HG03520 (cell line): ENCODE measurements around the gene CLEC5A.
"Not testable (repeated sequence)": the region's sequence is repeated elsewhere in the genome, so short reads cannot be mapped to it uniquely, and the experiment has no call there.

Source experiments
- ATAC-seq: cut with Tn5 transposase; IDR thresholded peaks from one replicate; pipeline ENCODE4 v1.9.1; 2021; ENCODE audit warnings: mild to moderate bottlenecking, moderate library complexity; ENCODE audit not compliant: unreplicated experiment

The CLEC5A gene

DNA sequence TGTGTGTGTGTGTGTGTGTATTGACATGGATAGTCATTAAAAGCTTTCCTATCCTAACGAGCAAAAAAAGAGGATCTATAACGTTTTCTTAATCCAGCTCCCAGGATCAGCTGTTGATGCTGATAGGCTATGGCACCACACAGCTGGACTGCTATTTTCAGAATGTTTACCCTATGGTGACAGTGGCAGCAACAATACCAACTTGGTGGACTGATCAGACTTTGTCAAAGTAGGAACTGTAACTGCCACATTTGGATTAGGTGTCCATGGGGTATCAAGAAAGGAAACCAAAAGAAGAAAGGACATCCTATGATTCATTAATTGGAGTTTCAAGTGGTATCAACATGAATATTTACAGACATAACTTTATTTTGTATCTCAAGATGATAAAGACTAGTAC lies 2.7 kb upstream of the CLEC5A start:
- no peak for ATAC-seq

DNA sequence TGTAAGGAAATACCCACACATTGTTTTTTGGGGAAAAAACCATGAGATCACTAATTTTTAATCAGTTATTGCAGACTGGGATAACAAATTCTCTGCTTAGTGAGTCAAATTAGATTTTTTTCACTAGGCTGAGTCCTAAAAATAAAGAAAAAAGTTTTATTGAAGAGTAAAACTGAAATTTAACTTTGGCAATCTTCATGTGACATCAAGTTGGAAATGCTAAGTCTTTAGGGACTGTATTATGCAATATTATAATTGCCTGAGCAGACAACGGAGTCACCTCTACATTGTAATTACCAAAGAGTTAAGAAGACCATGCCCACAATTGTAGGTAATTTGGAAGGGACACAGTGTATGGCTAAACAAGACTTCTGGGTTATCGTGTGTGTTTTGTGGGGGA lies 2.2 kb upstream of the CLEC5A start:
- no peak for ATAC-seq

DNA sequence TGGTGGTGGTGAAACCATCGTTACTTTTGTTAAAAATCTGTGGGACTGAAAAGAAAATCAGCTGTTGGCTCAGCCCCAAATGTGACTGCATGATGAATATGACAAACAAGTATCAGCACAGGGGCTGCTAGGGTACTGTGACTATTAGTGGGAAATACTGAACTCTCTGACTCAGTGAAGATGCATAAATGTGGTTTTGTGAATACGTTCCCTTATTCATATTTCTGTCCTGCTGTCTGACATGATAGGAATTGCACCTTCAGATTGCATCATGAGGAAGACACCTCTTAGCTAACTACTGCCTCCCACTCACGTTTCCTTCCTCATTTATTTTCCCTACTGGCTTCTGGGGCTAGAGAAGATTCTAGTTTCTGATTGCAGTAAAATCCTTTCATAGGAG lies 1.4 kb downstream of the CLEC5A start:
- no peak for ATAC-seq

DNA sequence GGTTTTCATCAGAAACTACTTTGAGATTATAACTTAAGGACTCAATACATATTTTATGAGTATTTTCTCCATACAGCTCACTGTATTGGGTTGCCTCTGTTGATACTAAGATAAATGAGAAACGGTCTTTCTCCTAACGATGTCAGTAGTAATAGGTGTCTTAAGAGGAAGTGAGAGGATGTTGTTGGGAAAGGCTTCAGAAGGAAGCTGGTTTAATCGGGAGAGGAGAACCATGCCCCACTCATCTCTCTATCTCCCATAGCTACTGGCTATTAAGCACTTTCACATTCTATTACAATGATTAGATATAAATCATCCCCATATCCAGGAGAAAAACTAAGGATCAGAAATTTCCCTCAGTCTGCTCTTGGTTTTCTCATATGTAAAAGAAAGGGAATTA lies 2.0 kb downstream of the CLEC5A start:
- ATAC-seq: no peak

DNA sequence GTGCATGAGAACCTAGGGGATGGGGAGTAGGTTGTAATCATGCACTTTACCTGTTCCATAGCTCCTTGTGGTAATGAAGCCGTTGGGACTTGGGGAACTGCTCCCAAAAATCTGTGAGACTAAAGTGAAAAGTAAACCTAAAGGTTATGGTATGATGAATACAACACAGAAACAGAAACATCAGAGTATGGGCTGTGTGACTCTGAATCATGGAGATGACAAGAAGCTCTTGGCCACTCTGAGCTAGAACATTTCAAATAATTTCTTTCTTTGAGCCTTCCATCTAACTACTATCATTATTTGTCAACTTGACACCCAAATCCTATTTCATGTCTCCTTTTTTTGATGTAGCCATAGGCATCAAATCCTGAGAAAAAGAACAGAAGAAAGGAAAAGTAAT lies 2.9 kb downstream of the CLEC5A start:
- no peak for ATAC-seq

DNA sequence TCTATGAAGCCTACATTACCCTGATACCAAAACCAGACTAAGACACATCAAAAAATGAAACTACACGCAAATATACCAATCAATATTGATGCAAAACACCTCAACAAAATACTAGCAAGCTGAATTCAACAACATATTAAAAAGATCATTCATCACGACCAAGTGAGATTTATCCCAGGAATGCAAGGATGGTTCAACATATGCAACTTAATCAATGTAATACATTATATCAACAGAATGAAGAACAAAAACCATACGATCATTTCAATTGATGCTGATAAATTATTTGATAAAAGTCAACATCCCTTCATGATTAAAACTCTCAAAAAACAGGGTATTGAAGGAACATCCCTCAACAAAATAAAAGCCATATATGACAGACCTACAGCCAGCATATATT lies 5.7 kb downstream of the CLEC5A start:
- no peak for ATAC-seq

DNA sequence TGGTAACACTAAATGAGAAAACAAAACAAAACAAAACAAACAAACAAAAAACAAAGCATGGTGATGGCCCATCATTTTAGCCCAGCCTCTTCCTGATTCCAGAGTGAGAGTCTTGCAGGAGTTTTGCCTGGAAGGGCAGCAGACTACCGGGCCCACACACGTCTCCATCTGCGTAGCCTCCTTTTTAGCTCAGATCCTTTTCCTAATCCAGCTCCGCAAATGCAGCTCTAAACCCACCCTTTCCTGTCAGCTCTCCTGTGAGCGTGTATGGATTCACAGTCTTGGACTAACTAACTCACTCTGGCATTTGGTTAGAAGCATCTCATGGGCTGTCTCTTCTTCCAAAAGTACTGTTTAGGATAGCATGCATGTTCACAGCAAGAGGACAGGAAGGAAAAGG lies 16.6 kb downstream of the CLEC5A start:
- no peak for ATAC-seq

DNA sequence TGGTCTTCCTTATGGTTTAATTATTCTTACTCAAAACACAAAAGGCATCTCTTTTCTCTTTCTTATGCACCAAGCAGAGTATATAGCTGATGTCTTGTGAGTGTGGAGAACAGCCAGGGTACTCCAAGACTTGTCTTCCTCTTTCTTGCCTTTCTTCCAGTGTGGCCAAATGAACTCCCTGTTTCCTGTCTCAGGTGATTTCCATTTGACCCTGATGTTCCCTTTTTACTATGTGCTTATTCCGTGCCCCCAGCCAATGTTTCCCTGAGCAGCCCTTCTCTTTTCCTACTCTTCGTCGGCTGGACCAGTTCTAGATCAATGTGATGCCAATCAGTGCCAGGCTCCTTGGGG lies 18.0 kb downstream of the CLEC5A start:
- ATAC-seq: no peak

DNA sequence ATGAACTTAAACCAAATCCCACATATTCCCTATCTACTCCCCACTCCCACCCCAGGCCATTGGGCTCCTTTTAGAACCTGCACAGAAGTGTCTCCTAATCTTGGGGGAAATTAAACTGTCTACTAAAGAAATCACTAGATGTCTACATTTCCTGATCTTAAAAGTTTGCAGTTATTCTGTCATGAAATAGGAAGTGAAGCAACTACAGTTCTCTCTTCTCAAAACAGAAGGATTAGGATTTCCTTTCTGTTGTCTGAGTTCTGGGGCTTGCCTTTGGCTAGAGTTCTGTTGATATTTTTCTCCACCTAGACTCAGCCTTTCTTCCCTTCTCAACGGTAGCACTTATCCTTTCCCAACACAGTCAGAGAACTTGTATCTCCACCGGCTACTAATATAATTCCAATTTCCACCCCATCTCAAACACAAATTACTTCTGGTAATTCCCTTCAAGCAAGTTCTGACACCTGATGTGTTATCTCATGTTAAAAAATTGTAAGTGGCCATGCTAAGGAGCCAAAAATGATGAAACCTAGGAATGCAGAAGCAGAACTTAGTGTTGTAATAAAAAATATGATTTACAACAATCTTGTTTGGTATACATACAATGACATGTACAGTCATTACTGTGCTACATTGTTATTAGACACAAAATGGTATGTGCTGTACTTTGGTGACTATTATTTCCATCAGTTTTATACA lies 18.5 kb downstream of the CLEC5A start:
- ATAC-seq: no peak

DNA sequence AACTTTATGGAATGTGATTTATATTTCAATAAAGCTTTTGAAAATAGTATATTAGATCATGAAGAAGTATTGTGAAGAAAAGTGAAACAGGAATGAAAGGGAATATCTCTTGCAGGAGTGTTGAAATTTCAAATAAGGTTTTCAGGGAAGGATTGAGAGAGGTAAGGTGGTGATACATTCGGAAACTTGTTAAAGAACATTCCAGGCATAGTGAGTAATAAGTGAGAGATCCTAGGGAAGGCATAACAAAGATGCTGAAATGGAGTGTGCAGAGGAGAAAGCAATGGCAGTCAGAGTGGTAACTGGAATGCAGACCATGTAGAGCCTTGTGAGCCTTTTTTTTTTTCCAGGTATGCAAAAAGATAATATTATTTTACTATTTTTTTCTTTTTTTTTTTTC lies 26.5 kb downstream of the CLEC5A start:
- ATAC-seq: no peak

DNA sequence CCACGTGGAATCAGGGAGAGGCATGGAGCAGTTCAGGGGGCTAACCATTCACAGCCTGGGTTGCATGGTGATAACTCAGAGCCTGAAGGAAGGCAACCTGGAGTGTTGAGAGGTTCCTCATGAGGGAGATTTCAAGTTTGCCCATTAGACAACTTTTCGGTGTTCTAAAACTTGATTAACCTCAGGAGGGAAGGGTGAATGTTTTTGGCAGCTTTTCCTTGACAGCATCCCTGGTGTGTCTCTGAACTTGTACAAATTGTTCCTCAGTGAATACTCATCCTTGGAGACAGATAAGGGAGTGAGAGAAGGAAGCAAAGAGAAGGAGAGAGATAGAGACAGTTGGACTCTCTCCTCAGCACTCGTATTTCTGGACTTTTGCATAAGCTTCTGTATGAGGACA lies 30.7 kb downstream of the CLEC5A start, which contains the start of gene OR9A4:
Gene OR9A4, plus strand, starts transcription at position 301 of the 400 bp plus-strand sequence. CDS start 2,477 bp downstream, outside the sequence.
- no peak for ATAC-seq

DNA sequence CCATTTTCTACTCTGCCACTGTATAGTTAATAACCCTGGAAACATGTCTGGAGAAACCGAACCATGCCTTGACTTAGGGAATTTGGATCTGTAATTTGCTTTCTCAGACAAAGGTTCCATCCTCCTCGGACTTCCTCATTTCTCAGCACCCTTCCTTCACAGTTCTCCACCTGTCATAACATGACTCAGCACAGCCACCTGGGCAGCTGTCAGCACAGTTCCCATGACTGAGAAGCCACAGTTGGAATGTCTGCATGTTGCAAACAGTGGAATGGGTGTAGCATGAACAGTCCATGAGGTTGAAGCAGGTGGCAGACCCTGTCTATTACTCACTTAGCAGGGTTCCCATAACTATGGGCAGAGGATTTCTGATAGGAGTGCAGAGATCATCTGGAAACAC lies 31.2 kb downstream of the CLEC5A start:
- ATAC-seq: no peak

DNA sequence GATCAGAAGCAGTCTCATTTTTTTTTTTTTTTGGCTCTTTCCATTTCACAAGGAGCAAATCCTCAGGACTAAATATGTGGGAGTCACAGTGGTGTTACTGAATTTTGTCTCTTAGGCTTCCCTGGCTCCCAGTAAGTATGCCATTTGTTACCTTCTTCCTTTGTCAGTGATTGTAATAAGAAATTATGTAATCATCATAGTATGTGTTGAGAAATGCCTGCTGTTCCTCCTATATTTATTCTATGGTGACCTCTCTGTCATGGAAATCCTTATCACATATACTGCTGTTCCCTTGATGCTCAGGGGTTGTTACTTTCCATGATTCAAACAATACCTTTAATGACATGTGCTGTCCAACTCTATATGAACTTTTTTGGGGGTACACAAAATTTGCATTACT lies 35.4 kb downstream of the CLEC5A start:
- ATAC-seq: no peak

DNA sequence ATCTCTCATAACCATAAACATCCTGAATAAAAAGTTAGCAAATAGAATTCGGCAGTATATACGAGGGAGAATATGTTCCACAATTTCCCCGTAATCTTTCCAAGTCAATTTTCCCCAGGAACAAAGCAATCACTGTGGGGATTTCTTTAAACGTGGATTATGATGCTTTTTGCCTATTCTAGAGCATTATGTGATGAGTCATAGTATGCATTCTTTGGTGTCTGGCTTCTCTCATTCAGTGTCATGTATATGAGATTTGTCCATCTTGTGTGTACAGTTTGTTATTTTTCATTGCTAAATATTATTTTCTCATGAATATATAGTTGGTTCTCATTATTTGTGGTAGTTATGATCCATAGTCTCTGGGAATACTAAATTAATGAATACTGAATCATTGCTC lies 40.5 kb downstream of the CLEC5A start:
- ATAC-seq: no peak

DNA sequence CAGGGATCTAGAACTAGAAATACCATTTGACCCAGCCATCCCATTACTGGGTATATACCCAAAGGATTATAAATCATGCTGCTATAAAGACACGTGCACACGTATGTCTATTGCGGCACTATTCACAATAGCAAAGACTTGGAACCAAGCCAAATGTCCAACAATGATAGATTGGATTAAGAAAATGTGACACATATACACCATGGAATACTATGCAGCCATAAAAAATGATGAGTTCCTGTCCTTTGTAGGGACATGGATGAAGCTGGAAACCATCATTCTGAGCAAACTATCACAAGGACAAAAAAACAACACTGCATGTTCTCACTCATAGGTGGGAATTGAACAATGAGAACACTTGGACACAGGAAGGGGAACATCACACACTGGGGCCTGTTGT lies 47.4 kb downstream of the CLEC5A start:
- ATAC-seq: not testable (repeated sequence)

DNA sequence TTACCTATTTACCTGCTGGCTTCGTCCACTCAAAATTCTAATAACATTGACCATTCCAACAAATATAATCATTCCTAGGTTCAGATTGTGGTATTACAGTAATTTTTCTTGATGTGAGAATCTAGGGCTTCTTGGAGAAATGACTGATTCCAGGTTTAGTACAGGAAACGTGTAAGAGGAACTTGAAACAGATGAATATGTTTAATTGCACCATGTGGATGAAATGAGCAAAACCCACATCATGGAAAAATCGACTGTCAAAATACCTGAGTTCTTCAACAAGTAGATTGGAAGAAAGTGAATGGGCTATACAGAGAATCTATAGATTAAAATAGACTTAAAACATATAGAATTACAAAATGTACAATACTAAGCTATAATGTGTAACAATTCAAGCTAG lies 55.4 kb downstream of the CLEC5A start:
- no peak for ATAC-seq

DNA sequence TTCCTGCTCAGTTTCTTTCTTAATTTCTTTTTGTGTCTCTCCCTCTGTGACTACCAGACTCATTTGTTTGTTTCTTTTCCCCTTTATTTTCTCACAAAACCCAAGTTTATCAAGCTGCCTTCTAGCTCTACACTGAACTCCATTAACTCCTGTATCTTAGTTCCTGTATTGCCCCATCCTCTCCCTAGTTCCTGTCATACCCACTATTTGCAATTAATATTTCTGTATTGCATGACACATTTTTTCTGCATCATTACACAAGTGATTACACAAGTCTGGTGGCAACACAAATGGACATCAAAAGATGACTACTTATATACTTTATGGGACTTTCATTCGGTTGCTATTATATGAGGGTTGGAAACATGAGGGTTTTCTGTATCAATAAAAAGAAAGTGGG lies 57.5 kb downstream of the CLEC5A start:
- ATAC-seq: no peak

DNA sequence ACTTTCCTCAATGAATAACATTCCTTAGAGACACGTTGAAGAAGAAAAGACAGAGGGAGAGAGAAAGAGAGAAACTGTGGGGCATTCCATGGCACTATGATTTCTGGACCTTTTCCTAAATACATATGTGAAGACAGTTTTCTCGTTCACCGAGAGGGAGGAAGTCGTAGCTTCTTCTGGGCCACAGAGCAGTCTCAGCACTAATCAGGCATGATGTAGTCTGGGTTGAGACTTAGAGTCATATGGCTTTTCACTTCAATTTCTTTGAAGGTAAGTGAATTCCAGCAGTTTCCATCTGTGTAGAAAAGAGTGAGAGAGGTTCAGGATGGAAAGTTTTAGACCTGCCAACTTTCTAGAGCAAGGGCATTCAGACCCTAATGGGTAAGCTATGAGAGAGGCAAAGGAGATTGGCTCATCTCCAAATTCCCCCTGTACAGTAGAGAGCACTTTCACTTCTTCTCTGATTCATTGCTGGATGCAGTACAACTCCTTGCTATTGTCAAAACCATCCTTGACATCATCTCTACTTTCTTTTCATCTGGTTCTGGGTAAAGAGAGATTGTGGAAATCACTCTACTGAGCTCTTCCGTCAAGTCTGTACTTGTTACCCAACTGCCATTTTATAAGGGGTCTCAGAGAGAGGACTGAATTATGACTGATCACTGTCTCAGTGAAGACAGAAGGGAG lies 62.1 kb downstream of the CLEC5A start:
- ATAC-seq: peak; percentile 84

DNA sequence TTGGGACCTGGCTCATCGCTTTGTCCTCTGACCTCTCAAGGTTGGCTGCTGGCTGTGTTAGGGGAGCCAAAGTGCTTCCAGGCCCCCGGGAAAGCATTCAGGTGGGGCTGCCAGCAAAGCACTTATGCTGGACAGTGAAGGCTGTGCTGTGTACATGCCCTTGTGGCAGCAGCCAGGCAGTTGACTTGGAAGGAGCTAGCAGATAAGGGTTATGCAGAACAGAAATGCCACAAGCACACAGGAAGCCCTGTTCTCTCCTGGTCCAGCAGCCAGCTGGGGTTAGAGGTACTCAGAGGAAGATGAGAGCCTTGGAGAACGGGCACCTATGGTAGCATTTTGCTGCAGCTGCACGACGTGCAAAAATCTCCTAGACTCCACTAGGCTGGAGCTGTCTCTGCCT lies 65.8 kb downstream of the CLEC5A start:
- no peak for ATAC-seq

DNA sequence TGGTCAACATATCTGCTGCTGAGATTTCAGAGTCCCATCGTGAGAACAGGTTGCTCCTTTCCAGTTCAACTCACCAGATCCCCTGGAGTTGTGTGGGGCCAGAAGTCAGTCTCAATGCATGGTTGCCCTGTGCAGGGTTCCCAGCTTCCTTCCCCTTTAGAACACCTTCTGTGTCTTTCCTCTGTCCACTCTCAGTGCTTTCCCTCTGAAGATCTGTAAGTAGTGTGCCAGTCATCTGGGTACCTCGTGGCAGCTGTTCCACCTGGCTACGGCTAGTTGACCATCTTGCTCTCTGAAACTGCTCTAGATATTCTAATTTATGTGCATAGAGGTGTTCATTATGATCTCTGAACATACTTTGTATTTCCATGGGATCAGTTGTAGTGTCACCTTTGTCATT lies 69.4 kb downstream of the CLEC5A start:
- no peak for ATAC-seq
